ENCODE measurements around the gene RNF157.

The RNF157 gene

DNA sequence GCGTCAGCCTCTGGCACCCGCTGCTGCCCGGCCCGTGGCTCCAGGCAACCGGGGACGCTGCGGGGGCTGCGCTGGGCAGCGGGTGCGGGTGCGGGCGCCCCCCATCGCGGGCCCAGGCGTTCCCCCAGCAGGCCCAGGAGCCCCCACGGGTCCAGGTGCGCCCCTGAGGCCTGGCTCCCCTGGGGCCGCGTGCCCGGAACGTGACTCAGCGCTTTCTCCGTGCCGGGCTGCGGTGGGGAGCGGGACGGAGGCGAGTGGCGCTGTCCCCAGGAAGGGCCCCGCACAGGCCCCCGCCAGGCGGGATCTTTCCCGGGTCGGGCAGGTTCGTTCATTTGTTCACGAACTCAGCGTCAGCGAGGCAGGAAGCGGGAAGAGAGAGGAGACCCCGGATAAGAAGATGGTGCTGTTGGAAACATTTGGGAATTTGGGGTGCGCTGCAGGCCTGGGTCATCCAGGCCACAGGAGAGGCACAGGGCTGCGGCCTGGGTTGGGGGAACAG lies 118.3 kb downstream of the RNF157 start:
- no peak for DNase-seq

DNA sequence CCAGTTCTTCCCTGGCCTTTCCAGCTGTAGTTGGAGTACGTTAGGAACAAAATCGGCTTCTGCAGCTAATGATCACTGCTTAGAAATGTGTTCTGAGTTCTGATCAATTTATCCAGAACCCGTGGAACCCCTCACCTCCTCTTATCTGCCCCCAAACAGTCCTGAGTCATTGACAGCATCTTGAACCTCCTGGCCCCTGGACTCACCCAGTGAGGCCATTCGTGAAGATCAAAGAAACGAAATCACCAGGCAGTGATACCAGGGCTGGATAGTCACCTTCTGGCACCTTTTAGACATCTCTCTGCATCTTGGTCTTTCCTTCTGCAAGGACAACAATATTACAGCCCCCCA lies 119.7 kb downstream of the RNF157 start:
- no peak for DNase-seq

DNA sequence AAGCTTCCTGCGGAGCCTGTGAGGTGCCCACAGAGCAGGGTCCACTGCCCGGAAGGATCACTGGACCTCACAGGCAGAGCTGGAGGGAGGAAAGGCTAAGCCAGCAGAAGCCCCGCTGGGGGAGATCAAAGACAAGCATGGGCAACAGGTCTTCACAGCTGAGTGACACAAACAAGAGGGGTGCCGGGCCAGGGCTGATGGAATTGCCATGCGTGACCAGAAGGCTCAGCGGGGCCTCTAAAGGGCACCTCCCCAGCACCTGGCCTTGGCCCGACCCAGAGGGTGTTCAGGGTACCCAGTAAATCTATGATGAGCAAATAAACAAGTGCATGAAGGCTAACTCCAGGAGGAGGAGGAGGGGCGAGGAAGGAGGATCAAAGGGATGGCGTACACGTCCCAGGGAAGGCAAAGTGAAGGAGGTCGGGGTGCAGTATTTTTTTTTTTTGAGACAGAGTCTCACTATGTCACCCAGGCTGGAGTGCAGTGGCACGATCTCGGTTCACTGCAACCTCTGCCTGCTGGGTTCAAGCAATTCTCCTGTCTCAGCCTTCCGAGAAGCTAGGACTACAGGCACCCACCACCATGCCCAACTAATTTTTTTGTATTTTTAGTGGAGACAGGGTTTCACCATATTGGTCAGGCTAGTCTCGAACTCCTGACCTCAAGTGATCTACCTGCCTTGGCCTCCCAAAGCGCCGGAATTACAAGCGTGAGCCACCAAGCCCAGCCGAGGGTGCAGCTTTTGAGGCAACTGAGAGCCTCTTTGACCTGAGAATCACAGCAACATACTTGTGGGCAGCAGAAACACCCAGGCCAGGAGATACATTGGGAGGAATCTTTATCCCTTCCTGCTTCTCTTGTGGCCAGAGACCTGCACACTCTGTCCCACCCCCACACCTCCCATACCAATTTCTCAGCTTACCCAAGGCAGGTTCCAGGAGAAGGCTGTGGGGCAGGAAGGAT lies 120.6 kb downstream of the RNF157 start:
- no peak for DNase-seq

DNA sequence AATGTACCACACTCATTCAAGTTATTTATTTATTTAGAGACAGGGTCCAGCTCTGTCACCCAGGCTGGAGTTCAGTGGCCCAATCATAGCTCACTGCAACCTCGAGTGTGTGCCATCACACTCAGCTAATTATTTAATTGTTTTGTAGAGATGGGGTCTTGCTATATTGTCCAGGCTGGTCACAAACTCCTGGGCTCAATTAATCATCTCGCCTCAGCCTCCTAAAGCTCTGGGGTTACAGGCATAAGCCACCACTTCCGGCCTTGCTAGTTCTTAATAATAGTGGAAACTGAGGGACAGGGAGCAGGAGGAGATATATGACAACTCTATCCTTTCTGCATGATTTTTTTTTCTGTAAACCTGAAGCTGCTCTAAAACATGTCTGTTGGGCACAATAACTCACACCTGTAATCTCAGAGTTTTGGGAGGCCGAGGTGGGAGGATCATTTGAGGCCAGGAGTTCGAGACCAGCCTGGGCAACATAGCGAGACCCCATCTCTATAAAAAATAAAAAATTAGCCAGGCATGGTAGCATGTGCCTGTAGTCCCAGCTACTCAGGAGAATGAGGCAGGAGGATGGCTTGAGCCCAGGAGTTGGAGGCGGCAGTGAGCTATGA lies 125.0 kb downstream of the RNF157 start:
- DNase-seq = no peak

DNA sequence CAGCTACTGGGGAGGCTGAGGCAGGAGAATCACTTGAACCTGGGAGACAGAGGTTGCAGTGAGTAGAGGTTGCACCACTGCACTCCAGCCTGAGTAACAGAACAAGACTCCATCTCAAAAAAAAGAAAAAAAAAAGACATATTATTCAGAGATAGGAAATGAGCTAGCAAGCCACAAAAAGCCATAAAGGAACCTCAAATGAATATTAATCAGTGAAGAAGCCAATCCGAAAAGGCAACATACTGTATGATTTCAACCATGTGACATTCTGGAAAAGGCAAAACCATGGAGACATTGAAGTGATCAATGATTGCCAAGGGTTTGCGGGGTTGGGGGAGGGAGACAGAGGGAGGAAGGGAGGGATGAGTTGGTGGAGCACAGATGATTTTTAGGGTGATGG lies 128.3 kb downstream of the RNF157 start:
- no peak for DNase-seq

DNA sequence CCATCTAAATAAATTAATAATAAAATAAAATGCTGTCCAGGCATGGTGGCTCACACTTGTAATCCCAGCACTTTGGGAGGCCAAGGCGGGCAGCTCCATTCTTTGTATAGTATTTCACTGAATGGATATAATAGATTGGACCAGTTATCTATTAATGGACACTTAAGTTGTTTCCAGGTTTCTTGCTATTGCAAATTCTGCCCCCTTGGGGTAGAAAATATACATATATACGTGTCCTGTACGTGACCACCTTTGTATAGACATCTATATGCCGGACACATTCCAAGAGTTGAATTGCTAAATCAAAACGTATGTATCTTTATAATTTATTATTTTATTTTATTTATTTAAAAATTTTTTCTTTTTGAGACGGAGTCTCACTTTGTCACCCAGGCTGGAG lies 132.8 kb downstream of the RNF157 start:
- no peak for DNase-seq

DNA sequence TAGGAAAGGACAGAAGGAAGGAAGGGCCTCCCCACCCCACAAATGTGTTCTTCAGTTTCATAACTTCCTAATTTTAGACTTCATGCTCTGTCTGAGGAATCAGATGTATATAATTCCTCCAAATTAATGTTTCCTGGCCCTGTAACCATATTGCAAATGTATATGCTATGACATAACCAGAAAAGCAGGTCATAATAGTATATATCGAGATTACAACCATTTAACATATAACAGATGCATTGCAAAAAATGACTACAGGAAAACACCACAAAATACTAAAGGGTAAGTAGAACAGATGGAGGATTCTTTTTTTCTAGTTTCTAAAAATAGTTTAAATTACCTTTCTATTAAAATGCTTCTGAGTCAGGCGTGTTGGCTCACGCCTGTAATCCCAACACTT lies 133.6 kb downstream of the RNF157 start:
- no peak for DNase-seq

DNA sequence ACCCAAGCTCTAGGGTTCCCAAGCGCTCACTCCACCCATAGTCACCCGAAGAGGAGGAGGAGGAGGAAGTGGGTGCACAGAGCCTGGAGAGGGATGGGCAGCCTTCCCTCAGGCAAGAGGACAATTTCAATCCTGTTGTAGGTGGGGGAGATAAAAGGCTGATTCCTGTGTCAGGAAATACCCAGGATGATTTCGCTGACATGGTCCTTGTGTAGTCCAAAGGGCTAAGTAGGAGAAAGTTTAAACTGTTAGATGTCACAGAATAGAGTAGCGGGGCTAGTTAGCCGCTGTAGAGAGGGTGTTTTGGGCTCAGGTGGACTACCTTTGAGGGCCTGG lies 135.4 kb downstream of the RNF157 start:
- no peak for DNase-seq

DNA sequence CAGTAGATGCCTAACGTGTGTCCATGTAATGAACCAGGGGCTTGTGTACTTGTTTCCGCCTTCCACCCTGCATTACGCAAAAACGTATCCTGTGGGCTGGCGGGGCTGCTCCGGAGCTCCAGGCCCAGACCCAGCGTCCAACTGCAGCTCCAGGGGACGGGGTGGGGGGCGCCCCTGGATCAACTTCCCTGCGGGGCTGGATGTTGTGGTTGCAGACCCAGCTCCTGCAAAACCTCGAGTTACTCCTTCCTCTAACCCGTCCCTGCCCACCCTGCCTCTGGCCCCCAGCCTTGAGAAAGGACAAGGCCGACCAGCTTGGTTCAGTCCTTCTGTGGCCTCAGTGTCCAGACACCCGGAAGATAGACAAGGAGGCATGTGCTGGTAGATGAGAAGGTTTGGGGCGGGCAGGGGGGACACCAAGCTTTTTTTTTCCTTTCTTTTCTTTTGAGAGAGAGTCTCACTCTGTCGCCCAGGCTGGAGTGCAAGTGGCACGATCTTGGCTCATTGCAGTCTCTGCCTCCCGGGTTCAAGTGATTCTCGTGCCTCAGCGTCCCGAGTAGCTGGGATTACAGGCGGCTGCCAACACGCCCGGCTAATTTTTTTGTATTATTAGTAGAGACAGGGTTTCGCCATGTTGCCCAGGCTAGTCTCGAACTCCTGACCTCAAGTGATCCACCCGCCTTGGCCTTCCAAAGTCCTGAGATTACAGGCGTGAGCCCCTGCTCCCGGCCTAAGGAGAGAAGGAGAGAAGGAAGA lies 136.0 kb downstream of the RNF157 start:
- DNase-seq = no peak

DNA sequence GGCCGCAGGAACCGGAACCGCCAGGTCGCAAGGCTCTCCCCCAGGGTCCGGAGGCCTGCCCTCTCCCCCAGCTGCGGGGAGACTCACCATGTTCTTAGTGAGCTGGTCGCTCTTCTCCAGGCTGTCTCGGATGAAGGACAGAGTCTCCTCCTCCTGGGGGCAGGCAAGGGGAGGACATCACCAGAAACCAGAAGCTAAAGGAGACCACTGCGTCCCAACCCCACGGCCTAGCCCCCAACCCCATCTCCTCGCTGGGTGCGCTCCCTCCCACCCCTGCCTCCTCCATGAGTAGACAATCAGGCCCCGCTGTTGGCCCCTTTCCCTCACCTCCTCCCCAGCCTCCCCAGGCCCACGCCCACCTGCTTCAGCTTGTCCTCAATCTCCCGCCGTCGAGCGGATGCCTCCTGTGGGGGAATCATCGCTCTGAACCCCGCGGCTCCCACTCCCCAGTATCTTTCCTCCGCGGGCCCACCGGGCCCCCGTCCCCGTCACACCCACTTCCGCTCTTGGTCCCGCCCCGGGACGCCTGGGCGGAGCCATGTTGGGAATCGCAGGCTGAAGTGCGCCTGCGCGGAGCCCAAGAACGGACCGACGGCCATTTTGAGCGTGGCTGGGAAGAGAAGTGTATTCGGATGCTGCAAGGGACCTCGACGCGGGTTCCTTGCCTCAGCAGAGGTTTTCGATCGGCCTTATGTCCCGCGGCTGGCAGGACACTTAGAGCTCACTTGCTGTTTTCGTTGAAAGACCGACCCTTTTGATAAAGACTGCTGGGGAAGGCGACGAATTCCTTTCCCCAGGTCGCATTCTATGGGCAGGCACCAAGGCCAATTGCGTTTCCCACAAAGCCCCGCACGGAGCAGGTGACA lies 136.8 kb downstream of the RNF157 start, which contains the start of gene EXOC7:
TSS of gene EXOC7 (minus strand) at position 514 of the 866 bp plus-strand sequence. CDS start at position 419, 95 bp downstream.
- DNase-seq = peak; percentile 64

DNA sequence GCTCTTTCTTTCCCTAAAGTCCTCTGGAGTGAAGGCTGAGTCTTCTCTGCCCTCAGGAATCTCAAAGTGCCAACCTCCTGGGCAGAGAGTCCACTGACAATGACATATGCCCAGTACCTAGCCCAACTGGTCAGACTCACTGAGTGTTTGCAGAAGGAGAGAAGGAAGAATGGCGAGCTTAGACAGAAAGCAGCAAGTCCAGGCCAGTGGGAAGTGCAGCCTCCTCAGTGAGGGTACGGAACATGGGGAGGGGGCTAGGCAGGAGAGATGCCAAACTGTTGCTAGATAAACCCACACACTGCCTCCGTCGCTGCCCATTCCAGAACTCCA lies 137.4 kb downstream of the RNF157 start:
- no peak for DNase-seq

DNA sequence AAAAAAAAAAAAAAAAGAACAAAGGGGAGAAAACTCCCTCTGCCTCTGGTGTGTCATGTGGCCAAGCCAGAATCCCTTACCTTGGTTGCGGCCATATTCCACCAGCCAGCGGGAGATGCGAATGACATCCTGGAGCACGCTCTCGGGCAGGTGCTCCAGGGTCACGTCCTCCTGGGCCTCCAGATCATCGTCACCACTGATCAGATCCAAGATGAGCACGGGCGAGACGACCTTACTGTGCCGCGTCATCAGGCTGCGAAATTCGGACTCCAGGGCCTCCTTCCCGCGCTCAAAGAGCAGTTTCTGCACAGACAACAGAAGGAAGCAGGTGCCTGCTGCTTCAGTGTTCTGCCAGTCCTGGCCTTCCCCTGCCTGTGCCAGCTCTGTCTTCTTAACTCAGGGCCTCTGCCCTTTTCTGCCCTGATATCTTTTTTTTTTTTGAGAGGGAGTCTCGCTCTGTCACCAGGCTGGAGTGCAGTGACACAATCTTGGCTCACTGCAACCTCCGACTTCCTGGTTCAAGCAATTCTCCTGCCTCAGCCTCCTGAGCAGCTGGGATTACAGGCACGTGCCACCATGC lies 142.5 kb downstream of the RNF157 start:
- DNase-seq = no peak

DNA sequence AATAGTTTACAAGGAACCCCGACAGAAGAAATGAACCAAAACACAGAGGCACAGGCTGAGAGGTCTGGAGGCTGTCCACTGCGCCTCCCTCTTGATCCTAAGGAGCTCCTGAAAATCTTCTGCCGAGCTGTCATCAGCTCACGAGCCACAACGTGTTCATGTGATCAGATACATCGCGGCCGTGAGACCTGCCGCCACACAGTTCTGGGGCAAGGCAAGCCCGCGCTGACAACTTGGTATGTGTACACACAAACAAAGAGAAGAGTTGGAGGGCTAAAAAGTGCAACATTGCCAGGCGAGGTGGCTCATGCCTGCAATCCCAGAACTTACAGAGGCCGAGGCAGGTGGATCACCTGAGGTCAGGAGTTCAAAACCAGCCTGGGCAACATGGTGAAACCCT lies 144.3 kb downstream of the RNF157 start:
- no peak for DNase-seq

DNA sequence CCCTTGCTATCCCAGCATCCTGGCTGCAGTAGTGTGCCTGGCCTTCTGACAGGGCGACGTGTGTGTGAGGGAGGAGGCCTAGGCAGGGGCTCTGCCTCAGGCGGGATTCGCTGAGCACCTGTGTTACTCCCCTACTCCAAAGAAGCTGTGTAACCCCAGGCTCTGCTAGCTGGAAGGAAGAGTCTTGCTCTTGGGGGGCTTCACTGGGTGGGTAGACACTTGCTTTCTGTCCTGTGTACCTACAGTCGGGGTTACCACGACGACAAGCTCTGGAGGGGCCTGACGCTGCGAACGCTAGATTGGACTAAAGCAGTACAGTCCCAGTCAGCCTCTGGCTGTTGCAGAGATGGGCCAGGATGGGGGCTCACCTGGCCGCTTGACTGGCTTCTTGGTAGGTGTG lies 146.2 kb downstream of the RNF157 start:
- DNase-seq = no peak

DNA sequence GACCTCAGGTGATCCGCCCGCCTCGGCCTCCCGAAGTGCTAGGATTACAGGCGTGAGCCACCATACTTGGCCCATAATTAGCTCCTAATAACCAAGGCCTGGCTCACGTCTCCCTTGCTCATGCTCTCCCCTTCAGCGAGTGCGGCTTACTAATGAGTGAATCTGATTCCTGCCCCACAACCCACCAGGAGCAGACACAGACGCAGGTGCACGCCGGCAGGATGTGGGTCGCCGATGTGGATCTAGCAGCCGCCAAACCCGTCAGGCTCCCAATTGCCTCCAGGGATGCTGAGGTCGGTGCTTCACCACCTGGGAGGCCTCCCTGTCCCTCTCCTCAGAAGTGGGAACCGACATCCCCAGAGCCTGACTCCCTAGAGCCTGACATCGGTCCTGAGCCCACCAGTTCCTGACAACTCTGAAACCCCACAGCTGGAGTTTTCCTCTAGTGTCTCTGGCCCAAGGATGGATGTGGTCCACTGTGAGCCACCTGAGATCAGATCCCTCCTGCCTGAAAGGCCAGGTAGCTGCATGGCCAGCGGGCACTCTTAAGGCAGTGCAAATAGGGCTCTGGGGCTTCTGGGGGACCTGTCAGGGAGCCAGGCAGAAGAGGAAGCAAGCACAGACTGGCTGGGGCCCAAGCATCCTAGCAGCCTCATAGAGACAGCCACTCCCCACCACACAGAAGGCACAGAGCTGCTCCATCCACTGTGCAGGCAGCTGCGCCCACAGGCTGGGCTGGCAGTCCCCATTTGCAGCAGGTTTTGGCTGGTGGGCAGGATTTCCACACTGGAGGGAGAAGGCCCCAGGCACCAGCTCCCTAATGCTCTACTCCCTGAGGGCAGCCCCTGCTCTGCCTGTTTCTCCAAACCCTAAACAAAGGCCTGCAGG lies 147.5 kb downstream of the RNF157 start:
- no peak for DNase-seq

All from NCI-H526 treated with DMSO at 0.1 percent for 48 hours (cell line).